HG03565 (cell line): Measurements from ENCODE around the gene CUEDC1.
"Not testable (repeated sequence)": the region's sequence is repeated elsewhere in the genome, so short reads cannot be mapped to it uniquely, and the experiment has no call there.

Experiments used
- ATAC-seq: cut with Tn5 transposase; IDR thresholded peaks from one replicate; pipeline ENCODE4 v1.9.1; 2021; ENCODE audit warnings: mild to moderate bottlenecking, moderate library complexity; ENCODE audit not compliant: unreplicated experiment

Gene CUEDC1

GRCh38 chr17:57986841-57987580 lies 31.8 kb upstream of the CUEDC1 start:
- no peak for ATAC-seq

DNA sequence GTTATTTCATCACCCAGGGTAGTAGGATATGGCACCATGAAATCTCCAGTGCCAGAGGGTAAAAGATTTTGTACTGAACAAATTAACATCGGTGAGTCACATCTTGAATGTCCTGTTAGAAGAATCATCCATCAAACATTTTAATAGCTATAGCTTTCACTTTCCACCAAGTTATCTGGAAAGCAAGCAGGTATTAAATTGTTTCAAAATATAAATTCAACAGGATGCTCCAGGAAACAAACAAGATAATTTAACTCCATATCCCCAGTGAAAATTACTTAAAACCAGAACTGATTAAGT lies 30.4 kb upstream of the CUEDC1 start:
- no peak for ATAC-seq

GRCh38 chr17:57984936-57985674 lies 29.9 kb upstream of the CUEDC1 start:
- no peak for ATAC-seq

- ATAC-seq, result no peak
Measured at GRCh38 chr17:57984261-57984890, 29.2 kb upstream of the CUEDC1 start.

GRCh38 chr17:57983446-57983845 lies 28.2 kb upstream of the CUEDC1 start:
- no peak for ATAC-seq

DNA sequence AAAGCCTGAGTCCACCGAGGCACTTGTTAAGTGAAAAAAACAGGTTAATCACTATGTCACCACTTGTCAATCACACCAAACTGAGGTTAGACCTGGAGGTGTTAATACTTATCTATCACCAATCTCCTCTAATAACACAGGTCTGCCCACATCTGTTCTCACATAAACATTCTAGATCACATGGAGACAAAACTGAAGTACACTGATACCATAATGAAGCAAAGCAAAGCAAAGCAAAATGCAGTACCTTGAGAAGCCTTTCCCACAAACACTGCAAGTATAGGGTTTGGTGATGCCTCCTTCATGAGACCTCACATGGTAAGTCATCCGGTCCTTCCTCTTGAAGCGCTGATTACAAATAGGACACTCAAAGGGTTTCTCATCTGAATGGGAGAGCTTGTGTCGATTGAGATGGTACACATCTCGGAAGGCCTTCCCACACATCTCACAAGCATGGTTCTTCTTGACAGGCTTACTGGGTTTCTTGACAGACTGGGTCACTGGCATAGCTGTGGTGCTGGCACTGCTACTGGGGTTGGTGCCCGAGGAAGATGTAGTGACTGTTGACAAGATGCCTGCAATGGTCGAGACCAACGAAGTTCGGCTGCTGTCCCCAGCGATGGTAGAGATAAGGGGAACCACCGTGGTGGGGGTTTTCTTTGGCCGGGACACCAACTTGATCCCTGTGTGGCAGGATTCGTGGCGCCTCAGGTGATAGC lies 27.4 kb upstream of the CUEDC1 start:
- no peak for ATAC-seq

GRCh38 chr17:57980522-57980921 lies 25.3 kb upstream of the CUEDC1 start:
- no peak for ATAC-seq

- no peak for ATAC-seq
Measured at GRCh38 chr17:57979076-57979475, 23.9 kb upstream of the CUEDC1 start.

- no peak for ATAC-seq
Measured at GRCh38 chr17:57976594-57976993, 21.4 kb upstream of the CUEDC1 start.

DNA sequence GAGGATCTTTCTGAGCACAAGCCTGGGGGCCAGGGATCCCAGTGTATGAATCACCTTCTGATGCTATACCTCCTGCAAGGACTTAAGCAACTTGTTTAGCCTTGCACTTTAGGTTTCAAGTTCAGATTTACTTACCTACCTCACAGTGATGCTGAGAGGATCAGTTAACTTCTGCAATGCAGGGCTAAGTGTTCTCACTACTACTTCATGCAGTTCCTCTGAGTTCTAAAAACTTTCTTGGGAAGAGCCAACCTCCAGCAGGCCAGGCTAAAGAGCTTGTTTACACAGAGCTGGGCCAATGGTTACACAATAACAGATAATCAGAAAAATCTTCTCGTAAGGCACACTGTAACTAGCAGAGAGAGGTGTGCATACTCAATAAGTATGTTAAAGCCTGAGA lies 19.8 kb upstream of the CUEDC1 start:
- no peak for ATAC-seq

GRCh38 chr17:57974053-57974824 lies 19.0 kb upstream of the CUEDC1 start:
- ATAC-seq, result not testable (repeated sequence)

DNA sequence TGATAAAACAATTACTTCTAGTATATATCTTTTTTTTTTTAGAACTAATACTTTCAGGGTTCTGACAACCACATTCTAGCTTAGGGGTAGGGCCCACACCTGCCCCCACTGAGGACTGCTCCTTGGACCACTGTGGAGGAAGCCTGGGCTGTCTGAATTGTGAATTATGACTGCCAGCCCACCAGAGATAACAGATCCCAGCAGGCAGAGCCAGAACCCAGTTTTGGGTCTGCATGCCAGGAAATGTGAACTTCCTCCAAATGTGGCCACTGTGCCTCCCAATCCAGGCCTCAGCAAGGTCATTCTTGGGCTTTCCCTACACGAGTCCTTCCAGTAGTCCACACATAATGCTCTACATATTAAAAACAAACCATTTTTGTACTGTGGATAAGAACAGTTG lies 16.9 kb upstream of the CUEDC1 start:
- no peak for ATAC-seq

DNA sequence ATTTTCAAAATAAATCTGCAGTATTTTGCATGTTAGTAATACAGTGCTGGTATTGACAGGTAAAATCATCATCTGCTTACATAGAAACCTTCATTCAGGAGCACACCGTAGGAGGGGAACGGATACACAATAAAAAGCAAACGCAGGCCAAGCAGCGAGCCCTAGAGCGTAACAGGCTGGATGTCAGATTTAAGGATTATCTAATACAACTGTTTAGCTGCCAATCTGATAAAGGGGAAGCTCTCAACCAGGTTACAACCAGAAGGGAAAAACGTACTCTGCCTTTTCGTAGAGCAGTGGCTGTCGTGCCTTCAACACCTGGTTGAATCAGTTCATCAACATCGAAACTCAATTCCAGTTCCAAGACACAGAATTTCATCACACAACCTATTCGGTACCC lies 16.4 kb upstream of the CUEDC1 start:
- no peak for ATAC-seq

- no peak for ATAC-seq
Measured at GRCh38 chr17:57970710-57971109, 15.5 kb upstream of the CUEDC1 start.

DNA sequence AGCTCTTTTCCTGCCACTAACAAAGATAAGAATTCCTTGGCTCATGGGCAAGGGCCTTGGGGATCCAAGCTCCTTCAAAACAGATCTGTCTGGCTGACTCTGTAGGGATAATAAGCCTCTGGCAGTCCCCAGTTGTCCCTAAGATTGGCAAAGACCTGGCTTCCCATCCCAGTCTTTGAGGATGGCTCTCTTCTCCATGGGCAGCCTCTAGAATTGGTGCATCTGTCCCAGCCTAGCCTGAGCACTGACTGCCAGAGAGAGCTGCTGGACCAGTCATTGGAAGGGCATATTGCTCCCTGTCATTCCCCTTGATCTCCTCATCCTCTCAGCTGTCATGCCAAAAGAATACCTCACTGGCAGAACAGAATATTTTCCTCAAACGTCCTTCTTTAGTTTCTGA lies 13.2 kb upstream of the CUEDC1 start:
- no peak for ATAC-seq

- ATAC-seq, result no peak
Measured at GRCh38 chr17:57966875-57967274, 11.7 kb upstream of the CUEDC1 start.

DNA sequence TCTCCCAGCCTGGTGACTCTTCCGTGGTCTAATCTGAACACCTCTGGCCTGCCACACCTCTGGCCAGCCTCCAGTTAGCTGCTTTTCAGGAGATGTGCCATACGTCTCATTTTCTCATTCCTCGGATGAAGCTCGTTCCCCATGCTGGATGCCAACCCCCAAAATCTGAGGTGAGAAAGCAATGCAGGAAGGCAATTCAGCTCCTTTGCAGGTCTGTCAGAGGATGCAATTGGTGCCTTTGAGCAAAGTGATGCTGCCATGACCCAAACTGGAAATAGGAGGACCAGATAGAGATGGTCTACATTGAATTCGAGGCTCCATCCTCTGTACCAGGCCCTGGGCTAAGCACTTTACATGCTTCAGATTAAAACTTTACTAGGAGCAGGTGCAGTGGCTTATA lies 11.0 kb upstream of the CUEDC1 start:
- no peak for ATAC-seq

GRCh38 chr17:57965521-57966160 lies 10.4 kb upstream of the CUEDC1 start:
- no peak for ATAC-seq

DNA sequence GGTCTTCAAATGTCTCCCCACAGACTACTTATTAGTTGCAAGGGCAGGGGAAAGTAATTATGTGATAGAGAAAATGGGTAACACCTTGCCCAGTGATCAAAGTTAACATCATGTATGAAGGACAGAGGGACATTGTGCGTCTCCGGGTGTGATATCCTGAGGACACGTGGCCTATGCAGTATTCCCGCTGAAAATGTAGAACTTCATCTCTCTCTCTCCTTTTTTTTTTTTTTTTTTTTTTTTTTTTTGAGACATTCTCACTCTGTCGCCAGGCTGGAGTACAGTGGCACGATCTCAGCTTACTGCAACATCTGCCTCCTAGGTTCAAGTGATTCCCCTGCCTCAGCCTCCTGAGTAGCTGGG lies 7.9 kb upstream of the CUEDC1 start:
- ATAC-seq, result no peak
